ENCODE measurements around the gene CFAP97D1.

GRCh38 chr17:43788540-43788939, 8.3 kb downstream of the CFAP97D1 start:
- TF ChIP-seq GATA2 (IDR thresholded peaks at IDR 0.05; ENCODE audit: low read depth, low read length) (no peak), GATA3 (IDR thresholded peaks at IDR 0.05; ENCODE audit: low read depth, low read length) (no peak)
